ENCODE results near the gene CHST9. TPM values are rescaled to one million over a fixed set of nuclear protein-coding genes. Genes with fewer than 3 reads are reported as not detected.
"Not testable (repeated sequence)": the region's sequence is repeated elsewhere in the genome, so short reads cannot be mapped to it uniquely, and the experiment has no call there.

CHST9 gene
- 10 to 100 TPM; 10.3 to 19.3 TPM for total RNA-seq

- intact Hi-C loops (cut with DNase I) = no loop called here
- Histone ChIP-seq H3K36me3 (no peaks in the 10 kb centered on the region), H3K9me3 (no peaks in the 10 kb centered on the region), H3K27ac (peak within 1 kb of the TSS in 1 of 2 donors; percentile 44), H3K27me3 (replicated peaks; ENCODE audit: insufficient read depth) (no peaks in the 10 kb centered on the region), H3K4me1 (replicated peaks) (no peaks in the 10 kb centered on the region), H3K4me3 (peak within 1 kb of the TSS; percentile 42 to 43)
- TF ChIP-seq POLR2A (IDR thresholded peaks at IDR 0.05) (no peak), CTCF (IDR thresholded peaks at IDR 0.05) (no peak)
- 2% methylated on average over 64 of the region's 67 CpGs for WGBS
- peak; percentile 22 for DNase-seq (ENCODE audit: low spot score)
Measured at GRCh38 chr18:27185025-27185763, at the start of gene CHST9. Gene CHST9 (minus strand): TSS chr18:27185308. CDS start chr18:27142809, 42,499 bp downstream.

- H3K4me3 ChIP-seq; H3K4me1 ChIP-seq (replicated peaks); DNase-seq (ENCODE audit: low spot score); H3K36me3 ChIP-seq; H3K27me3 ChIP-seq (replicated peaks; ENCODE audit: insufficient read depth); H3K27ac ChIP-seq; H3K9me3 ChIP-seq; intact Hi-C loops (cut with DNase I): not testable (repeated sequence)
- 71% methylated on average over 6 of the region's 6 CpGs for WGBS
Measured at GRCh38 chr18:27232355-27232754, 47.2 kb upstream of the CHST9 start.

DNA sequence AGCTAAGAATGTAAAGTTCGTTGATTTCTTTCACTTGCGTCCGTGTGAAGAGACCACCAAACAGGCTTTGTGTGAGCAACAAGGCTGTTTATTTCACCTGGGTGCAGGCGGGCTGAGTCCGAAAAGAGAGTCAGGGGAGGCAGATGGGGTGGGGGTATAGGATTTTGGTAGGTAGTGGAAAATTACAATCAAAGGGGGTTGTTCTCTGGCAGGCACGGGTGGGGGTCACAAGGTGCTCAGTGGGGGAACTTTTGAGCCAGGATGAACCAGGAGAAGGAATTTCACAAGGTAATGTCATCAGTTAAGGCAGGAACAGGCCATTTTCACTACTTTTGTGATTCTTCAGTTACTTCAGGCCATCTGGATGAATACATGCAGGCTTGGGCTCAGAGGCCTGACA lies 46.6 kb upstream of the CHST9 start:
- H3K36me3 ChIP-seq; H3K9me3 ChIP-seq; intact Hi-C loops (cut with DNase I); H3K4me1 ChIP-seq (replicated peaks); H3K27me3 ChIP-seq (replicated peaks; ENCODE audit: insufficient read depth); H3K4me3 ChIP-seq; DNase-seq (ENCODE audit: low spot score); H3K27ac ChIP-seq: not testable (repeated sequence)
- 41% methylated on average over 6 of the region's 6 CpGs for WGBS

GRCh38 chr18:27231221-27231620 lies 46.1 kb upstream of the CHST9 start:
- H3K4me3 ChIP-seq; H3K27ac ChIP-seq; H3K27me3 ChIP-seq (replicated peaks; ENCODE audit: insufficient read depth); H3K9me3 ChIP-seq; H3K4me1 ChIP-seq (replicated peaks); H3K36me3 ChIP-seq; intact Hi-C loops (cut with DNase I): not testable (repeated sequence)
- peak; percentile 40 for DNase-seq (ENCODE audit: low spot score)
- 40% methylated on average over 5 of the region's 5 CpGs for WGBS
- peak; percentile 28 for TF ChIP-seq POLR2AphosphoS5 (IDR thresholded peaks at IDR 0.05)

DNA sequence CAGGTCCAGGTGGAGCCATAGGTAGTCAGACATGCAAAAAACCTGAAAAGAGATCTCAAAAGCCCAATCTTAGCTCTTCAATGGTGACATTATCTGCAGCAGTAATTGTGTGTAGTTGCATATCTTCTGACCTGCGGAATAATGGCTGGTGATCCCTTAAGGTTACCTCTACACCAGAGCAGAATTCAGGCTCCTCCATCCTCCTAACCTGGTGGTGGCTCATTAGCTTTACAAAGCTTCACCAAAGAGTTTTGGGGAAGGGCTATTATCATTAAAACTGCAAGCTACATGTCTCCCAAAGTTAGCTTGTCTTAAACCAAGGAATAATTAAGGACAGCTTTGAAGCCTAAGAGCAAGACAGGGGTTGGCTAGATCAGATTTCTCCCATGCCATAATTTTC lies 42.6 kb upstream of the CHST9 start:
- WGBS = 100% methylated on average over 1 of the region's 1 CpG
- TF ChIP-seq POLR2AphosphoS5 (IDR thresholded peaks at IDR 0.05) (no peak), CTCF (IDR thresholded peaks at IDR 0.05) (no peak), POLR2A (IDR thresholded peaks at IDR 0.05) (no peak)
- Histone ChIP-seq H3K27me3 (replicated peaks; ENCODE audit: insufficient read depth) (no peaks in the 10 kb centered on the region), H3K36me3 (no peaks in the 10 kb centered on the region), H3K4me3 (no peak overlapping the region), H3K4me1 (replicated peaks) (no peaks in the 10 kb centered on the region), H3K9me3 (no peaks in the 10 kb centered on the region), H3K27ac (no peak overlapping the region)
- intact Hi-C loops (cut with DNase I) = no loop called here
- no peak for DNase-seq (ENCODE audit: low spot score)

DNA sequence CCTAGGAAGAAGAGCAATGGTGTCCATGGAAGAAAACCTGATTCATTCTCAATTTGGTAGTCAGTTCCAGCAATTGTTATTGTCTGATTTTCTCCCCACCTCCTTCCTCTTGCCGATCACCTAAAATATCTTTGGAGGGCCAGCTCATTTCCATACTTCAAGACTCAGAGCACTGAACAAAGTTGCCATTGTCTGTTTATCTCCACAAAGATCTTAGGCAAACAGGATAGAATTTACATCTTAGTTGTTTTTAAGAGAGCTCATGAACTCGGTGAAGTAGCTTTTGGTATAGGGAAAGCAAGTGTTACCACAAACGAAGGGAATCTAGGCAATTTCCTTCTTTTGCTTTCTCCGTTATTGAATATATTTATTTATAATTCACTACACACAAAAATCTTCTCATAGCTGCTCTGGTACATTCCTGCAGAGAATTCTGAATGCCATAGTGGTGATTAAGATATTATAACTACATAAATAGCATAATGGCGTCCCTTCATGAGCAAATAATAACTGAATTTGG lies 41.5 kb upstream of the CHST9 start:
- no peaks in the 10 kb centered on the region for H3K4me1 ChIP-seq (replicated peaks)
- H3K4me3 ChIP-seq = no peak overlapping the region
- intact Hi-C loops (cut with DNase I) = no loop called here
- H3K9me3 ChIP-seq = no peaks in the 10 kb centered on the region
- no peak for DNase-seq (ENCODE audit: low spot score)
- 36% methylated on average over 5 of the region's 5 CpGs for WGBS
- no peaks in the 10 kb centered on the region for H3K27me3 ChIP-seq (replicated peaks; ENCODE audit: insufficient read depth)
- TF ChIP-seq POLR2AphosphoS5 (IDR thresholded peaks at IDR 0.05) = no peak
- H3K27ac ChIP-seq = no peak overlapping the region
- H3K36me3 ChIP-seq = no peaks in the 10 kb centered on the region

- no peak overlapping the region for H3K4me3 ChIP-seq
- H3K36me3 ChIP-seq = no peaks in the 10 kb centered on the region
- H3K27ac ChIP-seq = no peak overlapping the region
- no peaks in the 10 kb centered on the region for H3K9me3 ChIP-seq
- intact Hi-C loops (cut with DNase I) = no loop called here
- H3K4me1 ChIP-seq (replicated peaks) = no peaks in the 10 kb centered on the region
- no peak for DNase-seq (ENCODE audit: low spot score)
- no peaks in the 10 kb centered on the region for H3K27me3 ChIP-seq (replicated peaks; ENCODE audit: insufficient read depth)
- no peak for TF ChIP-seq POLR2AphosphoS5 (IDR thresholded peaks at IDR 0.05)
- no peak for TF ChIP-seq POLR2A (IDR thresholded peaks at IDR 0.05)
- TF ChIP-seq CTCF (IDR thresholded peaks at IDR 0.05) = no peak
- WGBS = 85% methylated on average over 7 of the region's 7 CpGs
Measured at GRCh38 chr18:27225947-27226481, 40.9 kb upstream of the CHST9 start.

All from prostate gland (tissue), 2 donors.